ENCODE results near the gene LPP.

The LPP gene

GRCh38 chr3:188581365-188581764 lies 427.4 kb downstream of the LPP start:
- Histone ChIP-seq H3K27ac (ENCODE audit: low read depth, low read length, severe bottlenecking) (no peak overlapping the region), H3K36me3 (ENCODE audit: control insufficient read depth, insufficient read depth, low read length) (peaks cover 4% of the 10 kb centered on the region), H3K4me1 (ENCODE audit: control insufficient read depth, insufficient read depth, low read length, poor library complexity, severe bottlenecking) (peaks cover 20% of the 10 kb centered on the region), H3K4me3 (ENCODE audit: extremely low read depth, insufficient read depth, low read length, poor library complexity, severe bottlenecking) (no peak overlapping the region), H3K9me3 (ENCODE audit: control insufficient read depth, low read length) (no peaks in the 10 kb centered on the region)
- 82 to 94% methylated on average over 3 of the region's 4 CpGs for WGBS, 2 experiments (ENCODE audit: insufficient coverage in 2 of 2)

- 92 to 100% methylated on average over 2 of the region's 4 CpGs for WGBS, 2 experiments (ENCODE audit: insufficient coverage in 2 of 2)
- Histone ChIP-seq H3K36me3 (ENCODE audit: control insufficient read depth, insufficient read depth, low read length) (peaks cover 4% of the 10 kb centered on the region), H3K4me1 (ENCODE audit: control insufficient read depth, insufficient read depth, low read length, poor library complexity, severe bottlenecking) (peaks cover 20% of the 10 kb centered on the region), H3K27ac (ENCODE audit: low read depth, low read length, severe bottlenecking) (no peak overlapping the region), H3K4me3 (ENCODE audit: extremely low read depth, insufficient read depth, low read length, poor library complexity, severe bottlenecking) (no peak overlapping the region), H3K9me3 (ENCODE audit: control insufficient read depth, low read length) (no peaks in the 10 kb centered on the region)
Measured at GRCh38 chr3:188581792-188582191, 427.8 kb downstream of the LPP start.

- no peak overlapping the region for H3K4me3 ChIP-seq (ENCODE audit: extremely low read depth, insufficient read depth, low read length, poor library complexity, severe bottlenecking)
Measured at GRCh38 chr3:188583341-188584161, 429.6 kb downstream of the LPP start.

GRCh38 chr3:188584162-188584529 lies 430.2 kb downstream of the LPP start:
- Histone ChIP-seq H3K4me3 (ENCODE audit: extremely low read depth, insufficient read depth, low read length, poor library complexity, severe bottlenecking) (no peak overlapping the region), H3K9me3 (ENCODE audit: control insufficient read depth, low read length) (no peaks in the 10 kb centered on the region), H3K27ac (ENCODE audit: low read depth, low read length, severe bottlenecking) (peak overlapping the region; percentile 78), H3K36me3 (ENCODE audit: control insufficient read depth, insufficient read depth, low read length) (peaks cover 4% of the 10 kb centered on the region), H3K4me1 (ENCODE audit: control insufficient read depth, insufficient read depth, low read length, poor library complexity, severe bottlenecking) (peaks cover 14% of the 10 kb centered on the region)
- WGBS, 2 experiments (ENCODE audit: insufficient coverage in 2 of 2) = 59 to 81% methylated on average over 2 to 3 of the region's 4 CpGs

More at GRCh38 chr3:188583341-188584161, 429.6 kb downstream of the LPP start:
- H3K9me3 ChIP-seq (ENCODE audit: control insufficient read depth, low read length) = no peaks in the 10 kb centered on the region
- peaks cover 17% of the 10 kb centered on the region for H3K4me1 ChIP-seq (ENCODE audit: control insufficient read depth, insufficient read depth, low read length, poor library complexity, severe bottlenecking)
- peaks cover 4% of the 10 kb centered on the region for H3K36me3 ChIP-seq (ENCODE audit: control insufficient read depth, insufficient read depth, low read length)
- 87% methylated on average over 3 of the region's 9 CpGs; no CpG with 5 or more reads in 1 of the 2 experiments for WGBS, 2 experiments (ENCODE audit: insufficient coverage in 2 of 2)
- peak overlapping the region; percentile 78 for H3K27ac ChIP-seq (ENCODE audit: low read depth, low read length, severe bottlenecking)

- Histone ChIP-seq H3K4me3 (ENCODE audit: extremely low read depth, insufficient read depth, low read length, poor library complexity, severe bottlenecking) (no peak overlapping the region), H3K36me3 (ENCODE audit: control insufficient read depth, insufficient read depth, low read length) (peaks cover 4% of the 10 kb centered on the region), H3K9me3 (ENCODE audit: control insufficient read depth, low read length) (no peaks in the 10 kb centered on the region), H3K27ac (ENCODE audit: low read depth, low read length, severe bottlenecking) (no peak overlapping the region), H3K4me1 (ENCODE audit: control insufficient read depth, insufficient read depth, low read length, poor library complexity, severe bottlenecking) (peaks cover 14% of the 10 kb centered on the region)
- 80% methylated on average over 1 of the region's 4 CpGs; no CpG with 5 or more reads in 1 of the 2 experiments for WGBS, 2 experiments (ENCODE audit: insufficient coverage in 2 of 2)
Measured at GRCh38 chr3:188584958-188585689, 431.2 kb downstream of the LPP start.

- H3K9me3 ChIP-seq (ENCODE audit: control insufficient read depth, low read length) = no peaks in the 10 kb centered on the region
- H3K36me3 ChIP-seq (ENCODE audit: control insufficient read depth, insufficient read depth, low read length) = no peaks in the 10 kb centered on the region
- H3K27ac ChIP-seq (ENCODE audit: low read depth, low read length, severe bottlenecking) = no peak overlapping the region
- no CpG with 5 or more reads among the region's 2 CpGs for WGBS, 2 experiments (ENCODE audit: insufficient coverage in 2 of 2)
- H3K4me1 ChIP-seq (ENCODE audit: control insufficient read depth, insufficient read depth, low read length, poor library complexity, severe bottlenecking) = peaks cover 17% of the 10 kb centered on the region
- H3K4me3 ChIP-seq (ENCODE audit: extremely low read depth, insufficient read depth, low read length, poor library complexity, severe bottlenecking) = no peak overlapping the region
Measured at GRCh38 chr3:188589071-188589470, 435.1 kb downstream of the LPP start.

GRCh38 chr3:188589771-188590170 lies 435.8 kb downstream of the LPP start:
- no peaks in the 10 kb centered on the region for H3K36me3 ChIP-seq (ENCODE audit: control insufficient read depth, insufficient read depth, low read length)
- 100% methylated on average over 1 of the region's 2 CpGs for whole genome bisulfite sequencing, 2 experiments (ENCODE audit: insufficient coverage in 2 of 2)
- no peak overlapping the region for H3K4me3 ChIP-seq (ENCODE audit: extremely low read depth, insufficient read depth, low read length, poor library complexity, severe bottlenecking)
- H3K4me1 ChIP-seq (ENCODE audit: control insufficient read depth, insufficient read depth, low read length, poor library complexity, severe bottlenecking) = peaks cover 17% of the 10 kb centered on the region
- no peaks in the 10 kb centered on the region for H3K9me3 ChIP-seq (ENCODE audit: control insufficient read depth, low read length)
- H3K27ac ChIP-seq (ENCODE audit: low read depth, low read length, severe bottlenecking) = no peak overlapping the region

GRCh38 chr3:188590557-188590956 lies 436.6 kb downstream of the LPP start:
- H3K27ac ChIP-seq (ENCODE audit: low read depth, low read length, severe bottlenecking) = no peak overlapping the region
- peaks cover 24% of the 10 kb centered on the region for H3K4me1 ChIP-seq (ENCODE audit: control insufficient read depth, insufficient read depth, low read length, poor library complexity, severe bottlenecking)
- no peak overlapping the region for H3K4me3 ChIP-seq (ENCODE audit: extremely low read depth, insufficient read depth, low read length, poor library complexity, severe bottlenecking)
- H3K9me3 ChIP-seq (ENCODE audit: control insufficient read depth, low read length) = no peaks in the 10 kb centered on the region
- H3K36me3 ChIP-seq (ENCODE audit: control insufficient read depth, insufficient read depth, low read length) = no peaks in the 10 kb centered on the region

GRCh38 chr3:188594139-188594538 lies 440.2 kb downstream of the LPP start:
- Histone ChIP-seq H3K4me1 (ENCODE audit: control insufficient read depth, insufficient read depth, low read length, poor library complexity, severe bottlenecking) (peaks cover 34% of the 10 kb centered on the region), H3K4me3 (ENCODE audit: extremely low read depth, insufficient read depth, low read length, poor library complexity, severe bottlenecking) (no peak overlapping the region), H3K36me3 (ENCODE audit: control insufficient read depth, insufficient read depth, low read length) (no peaks in the 10 kb centered on the region), H3K27ac (ENCODE audit: low read depth, low read length, severe bottlenecking) (peak overlapping the region; percentile 81), H3K9me3 (ENCODE audit: control insufficient read depth, low read length) (no peaks in the 10 kb centered on the region)
- 100% methylated on average over 1 of the region's 2 CpGs; no CpG with 5 or more reads in 1 of the 2 experiments for WGBS, 2 experiments (ENCODE audit: insufficient coverage in 2 of 2)

GRCh38 chr3:188595890-188596376 lies 442.0 kb downstream of the LPP start:
- Histone ChIP-seq H3K9me3 (ENCODE audit: control insufficient read depth, low read length) (no peaks in the 10 kb centered on the region), H3K27ac (ENCODE audit: low read depth, low read length, severe bottlenecking) (no peak overlapping the region), H3K4me1 (ENCODE audit: control insufficient read depth, insufficient read depth, low read length, poor library complexity, severe bottlenecking) (peaks cover 27% of the 10 kb centered on the region), H3K36me3 (ENCODE audit: control insufficient read depth, insufficient read depth, low read length) (no peaks in the 10 kb centered on the region), H3K4me3 (ENCODE audit: extremely low read depth, insufficient read depth, low read length, poor library complexity, severe bottlenecking) (no peak overlapping the region)
- 84 to 96% methylated on average over 4 to 5 of the region's 5 CpGs for WGBS, 2 experiments (ENCODE audit: insufficient coverage in 2 of 2)

Data from mesodermal cell (in vitro differentiated cells).